Measurements from ENCODE around the gene MBTPS1.

- TF ChIP-seq POLR2A (IDR thresholded peaks at IDR 0.05) (no peak), CTCF (IDR thresholded peaks at IDR 0.05) (no peak)
Observed at GRCh38 chr16:84150926-84151325, 34.2 kb upstream of the MBTPS1 start.

All from esophagus squamous epithelium (tissue), 4 donors.